Astrocyte (in vitro differentiated cells and primary cell): Measurements from ENCODE around the gene PRR30. TPM values are rescaled to one million over a fixed set of nuclear protein-coding genes. Genes with fewer than 3 reads are reported as not detected.

Experiments used
- DNase-seq: peaks from one replicate; pipeline ENCODE4 v3.0.0-alpha.2; 2010; ENCODE audit warnings: low read depth
- FAIRE-seq: peaks from 2 replicates; lab custom pipeline; 2011; peaks lifted over from hg19 to GRCh38; lab: Jason Lieb, UNC
- H2AFZ ChIP-seq: 2 replicates; pipeline ENCODE4 v1.6.0; 2012; ENCODE audit warnings: low read depth, low read length, inconsistent platforms
- H3K27ac ChIP-seq: 2 replicates; pipeline ENCODE4 v1.5.1; 2011; ENCODE audit warnings: low read depth, low read length, inconsistent platforms
- H3K27me3 ChIP-seq: 2 replicates; pipeline ENCODE4 v1.6.0; 2011; ENCODE audit warnings: low read length, inconsistent platforms; ENCODE audit not compliant: insufficient read depth
- H3K36me3 ChIP-seq: 2 replicates; pipeline ENCODE4 v1.5.1; 2011; ENCODE audit warnings: low read length, inconsistent platforms; ENCODE audit not compliant: insufficient read depth
- H3K4me1 ChIP-seq: 2 replicates; pipeline ENCODE4 v1.5.1; 2011; ENCODE audit warnings: low read length, inconsistent platforms; ENCODE audit not compliant: insufficient read depth
- H3K4me2 ChIP-seq: 2 replicates; pipeline ENCODE4 v1.6.0; 2012; ENCODE audit warnings: low read length, inconsistent platforms
- H3K4me3 ChIP-seq: 2 replicates; pipeline ENCODE4 v1.5.1; 2011; ENCODE audit warnings: low read depth, mild to moderate bottlenecking, low read length, inconsistent platforms; ENCODE audit not compliant: insufficient read depth
- H3K79me2 ChIP-seq: 2 replicates; pipeline ENCODE4 v1.6.0; 2012; ENCODE audit warnings: mild to moderate bottlenecking, low read length, inconsistent platforms; ENCODE audit not compliant: insufficient read depth
- H3K9ac ChIP-seq: 2 replicates; pipeline ENCODE4 v1.6.0; 2012; ENCODE audit warnings: mild to moderate bottlenecking, low read length, inconsistent platforms
- H3K9me3 ChIP-seq: 2 replicates; pipeline ENCODE4 v1.5.1; 2012; ENCODE audit warnings: low read depth, mild to moderate bottlenecking, low read length, inconsistent platforms; ENCODE audit not compliant: insufficient read depth
- H4K20me1 ChIP-seq: 2 replicates; pipeline ENCODE4 v1.6.0; 2012; ENCODE audit warnings: low read length, inconsistent platforms; ENCODE audit not compliant: insufficient read depth
- H3K27ac Mint-ChIP-seq: one replicate; pipeline ENCODE4 v1.8.0; 2021; ENCODE audit warnings: mild to moderate bottlenecking, mixed read lengths; ENCODE audit not compliant: unreplicated experiment
- H3K27me3 Mint-ChIP-seq: one replicate; pipeline ENCODE4 v1.8.0; 2021; ENCODE audit warnings: low read depth, mixed read lengths; ENCODE audit not compliant: unreplicated experiment
- H3K36me3 Mint-ChIP-seq: one replicate; pipeline ENCODE4 v1.8.0; 2021; ENCODE audit warnings: low read depth, mixed read lengths; ENCODE audit not compliant: unreplicated experiment
- H3K4me1 Mint-ChIP-seq: one replicate; pipeline ENCODE4 v1.8.0; 2021; ENCODE audit warnings: low read depth, mixed read lengths; ENCODE audit not compliant: unreplicated experiment
- H3K4me3 Mint-ChIP-seq: one replicate; pipeline ENCODE4 v1.8.0; 2021; ENCODE audit warnings: mild to moderate bottlenecking, moderate library complexity, mixed read lengths; ENCODE audit not compliant: unreplicated experiment
- H3K9me3 Mint-ChIP-seq: one replicate; pipeline ENCODE4 v1.8.0; 2021; ENCODE audit warnings: mild to moderate bottlenecking, mixed read lengths; ENCODE audit not compliant: unreplicated experiment
- CTCF ChIP-seq: IDR thresholded peaks from 2 replicates; pipeline ENCODE4 v1.5.1; 2011; ENCODE audit warnings: low read depth, mild to moderate bottlenecking, inconsistent platforms, low read length, moderate library complexity; ENCODE audit not compliant: insufficient read depth
- EZH2 ChIP-seq: IDR thresholded peaks from 2 replicates; pipeline ENCODE4 v1.6.1; 2012; ENCODE audit warnings: mild to moderate bottlenecking, low read length, inconsistent platforms; ENCODE audit not compliant: insufficient read depth
- total RNA-seq: library from RNA; stranded (reverse); gene quantifications from 2 replicates; pipeline ENCODE4 v1.2.1, GENCODE V29; 2021

Gene PRR30
- total RNA-seq, 1 donor from 2014 or later = not detected

GRCh38 chr2:27133905-27134780 lies 5.1 kb downstream of the PRR30 start, which contains the start of gene PREB:
Gene PREB, minus strand, starts transcription at chr2:27134636. Its CDS starts 215 bp downstream, at chr2:27134421.
- peak within 1 kb of the TSS; percentile 83 for H3K27ac Mint-ChIP-seq
- no peaks in the 10 kb centered on the region for H3K9me3 Mint-ChIP-seq
- Histone ChIP-seq H3K4me3 (peak within 1 kb of the TSS; percentile 82), H3K9me3 (no peaks in the 10 kb centered on the region), H3K27me3 (peaks cover 3% of the 10 kb centered on the region), H3K9ac (peak within 1 kb of the TSS; percentile 93), H3K4me2 (peak within 1 kb of the TSS; percentile 94), H3K79me2 (peaks cover 26% of the 10 kb centered on the region), H2AFZ (peak within 1 kb of the TSS; percentile 94), H3K4me1 (peaks cover 9% of the 10 kb centered on the region), H3K36me3 (peaks cover 8% of the 10 kb centered on the region), H3K27ac (peak within 1 kb of the TSS; percentile 71), H4K20me1 (peaks cover 40% of the 10 kb centered on the region)
- DNase-seq (peak; percentile 70), FAIRE-seq (no peak)
- peaks cover 12% of the 10 kb centered on the region for H3K36me3 Mint-ChIP-seq
- peak within 1 kb of the TSS; percentile 93 for H3K4me3 Mint-ChIP-seq
- peaks cover 6% of the 10 kb centered on the region for H3K4me1 Mint-ChIP-seq
- TF ChIP-seq EZH2 (no peak), CTCF (peak; percentile 22)
- H3K27me3 Mint-ChIP-seq = peaks cover 11% of the 10 kb centered on the region

GRCh38 chr2:27133195-27133875 lies 5.9 kb downstream of the PRR30 start:
- H3K36me3 ChIP-seq = peaks cover 8% of the 10 kb centered on the region
- H3K9ac ChIP-seq = peak overlapping the region; percentile 93
- Mint-ChIP-seq H3K9me3 (no peaks in the 10 kb centered on the region), H3K36me3 (peaks cover 12% of the 10 kb centered on the region), H3K4me1 (peaks cover 6% of the 10 kb centered on the region), H3K27me3 (peaks cover 6% of the 10 kb centered on the region), H3K27ac (no peak overlapping the region), H3K4me3 (peak overlapping the region; percentile 93)
- H3K9me3 ChIP-seq = no peaks in the 10 kb centered on the region
- no peak overlapping the region for H3K27ac ChIP-seq
- peaks cover 9% of the 10 kb centered on the region for H3K4me1 ChIP-seq
- no peaks in the 10 kb centered on the region for H3K27me3 ChIP-seq
- peaks cover 40% of the 10 kb centered on the region for H4K20me1 ChIP-seq
- H2AFZ ChIP-seq = no peak overlapping the region
- H3K79me2 ChIP-seq = peaks cover 26% of the 10 kb centered on the region
- H3K4me2 ChIP-seq = peak overlapping the region; percentile 94
- FAIRE-seq = no peak
- TF ChIP-seq CTCF (no peak), EZH2 (no peak)
- peak overlapping the region; percentile 82 for H3K4me3 ChIP-seq
- DNase-seq = no peak
